ENCODE results near the gene LFNG.
"Not testable (repeated sequence)": the region's sequence is repeated elsewhere in the genome, so short reads cannot be mapped to it uniquely, and the experiment has no call there.

LFNG gene

GRCh38 chr7:2520131-2520760 is 672 bp downstream of the LFNG start:
- peak in 1 of 2 donors; percentile 26 for DNase-seq

GRCh38 chr7:2520761-2521290 is 1.3 kb downstream of the LFNG start:
- DNase-seq: no peak

GRCh38 chr7:2521341-2521745 is 1.8 kb downstream of the LFNG start:
- no peak for DNase-seq

GRCh38 chr7:2521952-2522591 is 2.5 kb downstream of the LFNG start:
- DNase-seq: peak in 1 of 2 donors; percentile 56

- peak in 1 of 2 donors; percentile 32 for DNase-seq
These were observed 3.3 kb downstream of the LFNG start for GRCh38 chr7:2522780-2523433.

- no peak for DNase-seq
These were observed 3.9 kb downstream of the LFNG start for GRCh38 chr7:2523461-2523936.

- DNase-seq: no peak
These were observed 4.6 kb downstream of the LFNG start for GRCh38 chr7:2523941-2524807.

GRCh38 chr7:2524808-2525657 is 5.5 kb downstream of the LFNG start:
- DNase-seq: no peak

- no peak for DNase-seq
These were observed 6.4 kb downstream of the LFNG start for GRCh38 chr7:2525658-2526630.

- no peak for DNase-seq
These were observed 7.3 kb downstream of the LFNG start for GRCh38 chr7:2526659-2527504.

- DNase-seq: no peak
These were observed 8.2 kb downstream of the LFNG start for GRCh38 chr7:2527505-2528467.

GRCh38 chr7:2528481-2529095 is 9.0 kb downstream of the LFNG start:
- no peak for DNase-seq

GRCh38 chr7:2529161-2530070 is 9.8 kb downstream of the LFNG start:
- DNase-seq: peak in 1 of 2 donors; percentile 33

GRCh38 chr7:2530071-2530987 is 10.8 kb downstream of the LFNG start:
- peak in 1 of 2 donors; percentile 57 for DNase-seq

- not testable (repeated sequence) for DNase-seq
These were observed 11.6 kb downstream of the LFNG start for GRCh38 chr7:2530994-2531795.

Measured in stimulated activated CD4-positive, alpha-beta T cell treated with anti-CD3 and anti-CD28 coated beads, Interleukin-2, amount 100 ng/mL, for 48 hours (primary cell).